Neutrophil (primary cell): ENCODE results near the gene ZBED4.
A peak's percentile ranks its signal among the peaks of the same experiment; 100 is the strongest.

Source experiments
- H3K27ac ChIP-seq: fragments of 200-600 bp; sonication (generic); 2 replicates; pipeline ENCODE4 v1.5.1; 2016; ENCODE audit warnings: mild to moderate bottlenecking, moderate library complexity
- H3K27me3 ChIP-seq: fragments of 200-600 bp; sonication (generic); 2 replicates; pipeline ENCODE4 v1.6.0; 2016; ENCODE audit warnings: mild to moderate bottlenecking
- H3K36me3 ChIP-seq: fragments of 200-600 bp; sonication (generic); 2 replicates; pipeline ENCODE4 v1.5.1; 2017
- H3K4me1 ChIP-seq, 2 experiments: fragments of 200-600 bp in 1 of 2; sonication (generic) in 1 of 2; 1 replicate in 1 of 2; 2 replicates in 1 of 2; pipeline versions ENCODE4 v1.5.1 to v1.6.1; 2013 to 2016; ENCODE audit warnings: low read depth in 1 of 2, low read length in 1 of 2, mild to moderate bottlenecking in 1 of 2, moderate library complexity in 1 of 2; ENCODE audit not compliant: control insufficient read depth in 1 of 2, insufficient read depth in 1 of 2
- H3K4me3 ChIP-seq, 2 experiments: fragments of 200-600 bp in 1 of 2; sonication (generic) in 1 of 2; 1 replicate in 1 of 2; 2 replicates in 1 of 2; pipeline ENCODE4 v1.5.1; 2013 to 2016; ENCODE audit warnings: low read depth in 1 of 2, low read length in 1 of 2, mild to moderate bottlenecking in 1 of 2, moderate library complexity in 1 of 2
- H3K9me3 ChIP-seq: fragments of 200-600 bp; sonication (generic); 2 replicates; pipeline ENCODE4 v1.5.1; 2016
- TF ChIP-seq, protein P1 (sequence below): fragments of 200-600 bp; sonication (generic); IDR thresholded peaks from 2 replicates; pipeline ENCODE4 v1.5.1; 2016; ENCODE audit warnings: antibody characterized with exemption

The ZBED4 gene

DNA sequence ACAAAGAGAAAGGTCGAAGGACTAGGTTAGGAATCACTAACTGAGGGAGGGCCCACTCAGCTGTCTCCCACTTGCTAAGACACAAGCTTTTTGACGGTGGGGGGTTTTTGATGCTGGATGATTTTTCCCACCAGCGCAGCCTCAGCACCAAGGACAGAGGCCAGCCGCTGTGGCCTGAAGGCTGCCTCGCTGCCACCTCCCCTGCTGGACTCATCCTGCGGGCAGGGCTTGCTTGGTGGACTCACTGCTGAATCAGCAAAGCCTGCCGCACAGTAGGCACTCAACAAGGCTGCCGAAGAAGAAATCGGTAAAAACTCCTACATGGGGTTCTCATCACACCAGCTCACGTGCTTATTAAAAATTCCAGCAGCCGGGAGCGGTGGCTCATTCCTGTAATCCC is 62.0 kb downstream of the ZBED4 start:
- H3K36me3 ChIP-seq: peaks cover 23% of the 10 kb centered on the region
- H3K4me3 ChIP-seq: no peak overlapping the region
- peaks cover 18 to 19% of the 10 kb centered on the region in 2 experiments for H3K4me1 ChIP-seq
- H3K27ac ChIP-seq: no peak overlapping the region
- TF ChIP-seq, protein P1, sequence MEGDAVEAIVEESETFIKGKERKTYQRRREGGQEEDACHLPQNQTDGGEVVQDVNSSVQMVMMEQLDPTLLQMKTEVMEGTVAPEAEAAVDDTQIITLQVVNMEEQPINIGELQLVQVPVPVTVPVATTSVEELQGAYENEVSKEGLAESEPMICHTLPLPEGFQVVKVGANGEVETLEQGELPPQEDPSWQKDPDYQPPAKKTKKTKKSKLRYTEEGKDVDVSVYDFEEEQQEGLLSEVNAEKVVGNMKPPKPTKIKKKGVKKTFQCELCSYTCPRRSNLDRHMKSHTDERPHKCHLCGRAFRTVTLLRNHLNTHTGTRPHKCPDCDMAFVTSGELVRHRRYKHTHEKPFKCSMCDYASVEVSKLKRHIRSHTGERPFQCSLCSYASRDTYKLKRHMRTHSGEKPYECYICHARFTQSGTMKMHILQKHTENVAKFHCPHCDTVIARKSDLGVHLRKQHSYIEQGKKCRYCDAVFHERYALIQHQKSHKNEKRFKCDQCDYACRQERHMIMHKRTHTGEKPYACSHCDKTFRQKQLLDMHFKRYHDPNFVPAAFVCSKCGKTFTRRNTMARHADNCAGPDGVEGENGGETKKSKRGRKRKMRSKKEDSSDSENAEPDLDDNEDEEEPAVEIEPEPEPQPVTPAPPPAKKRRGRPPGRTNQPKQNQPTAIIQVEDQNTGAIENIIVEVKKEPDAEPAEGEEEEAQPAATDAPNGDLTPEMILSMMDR: no peak
- no peaks in the 10 kb centered on the region for H3K9me3 ChIP-seq
- H3K27me3 ChIP-seq: no peaks in the 10 kb centered on the region

DNA sequence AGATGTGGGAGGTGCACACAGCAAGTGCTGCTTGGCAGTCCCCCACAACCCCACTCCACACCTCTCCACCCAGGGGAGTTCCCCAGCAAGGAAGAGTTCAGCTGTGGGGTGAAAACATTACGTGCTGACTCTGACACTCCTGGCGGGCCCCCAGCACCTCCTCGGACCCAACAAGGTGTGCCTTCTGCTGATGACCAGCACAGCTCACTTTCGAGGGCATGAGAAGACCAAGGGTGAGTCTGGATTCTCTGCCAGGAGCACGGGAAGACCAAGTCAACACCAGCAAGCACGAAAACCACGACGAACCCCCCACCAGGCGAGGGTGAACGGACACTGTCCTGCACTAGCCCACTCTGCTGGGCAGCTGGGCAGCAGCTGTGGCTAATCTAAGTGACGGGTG is 63.2 kb downstream of the ZBED4 start:
- Histone ChIP-seq H3K36me3 (peaks cover 23% of the 10 kb centered on the region), H3K27me3 (no peaks in the 10 kb centered on the region), H3K4me3 (no peak overlapping the region), H3K27ac (no peak overlapping the region), H3K4me1 (peaks cover 18 to 19% of the 10 kb centered on the region in 2 experiments), H3K9me3 (no peaks in the 10 kb centered on the region)
- TF ChIP-seq, protein P1: no peak

DNA sequence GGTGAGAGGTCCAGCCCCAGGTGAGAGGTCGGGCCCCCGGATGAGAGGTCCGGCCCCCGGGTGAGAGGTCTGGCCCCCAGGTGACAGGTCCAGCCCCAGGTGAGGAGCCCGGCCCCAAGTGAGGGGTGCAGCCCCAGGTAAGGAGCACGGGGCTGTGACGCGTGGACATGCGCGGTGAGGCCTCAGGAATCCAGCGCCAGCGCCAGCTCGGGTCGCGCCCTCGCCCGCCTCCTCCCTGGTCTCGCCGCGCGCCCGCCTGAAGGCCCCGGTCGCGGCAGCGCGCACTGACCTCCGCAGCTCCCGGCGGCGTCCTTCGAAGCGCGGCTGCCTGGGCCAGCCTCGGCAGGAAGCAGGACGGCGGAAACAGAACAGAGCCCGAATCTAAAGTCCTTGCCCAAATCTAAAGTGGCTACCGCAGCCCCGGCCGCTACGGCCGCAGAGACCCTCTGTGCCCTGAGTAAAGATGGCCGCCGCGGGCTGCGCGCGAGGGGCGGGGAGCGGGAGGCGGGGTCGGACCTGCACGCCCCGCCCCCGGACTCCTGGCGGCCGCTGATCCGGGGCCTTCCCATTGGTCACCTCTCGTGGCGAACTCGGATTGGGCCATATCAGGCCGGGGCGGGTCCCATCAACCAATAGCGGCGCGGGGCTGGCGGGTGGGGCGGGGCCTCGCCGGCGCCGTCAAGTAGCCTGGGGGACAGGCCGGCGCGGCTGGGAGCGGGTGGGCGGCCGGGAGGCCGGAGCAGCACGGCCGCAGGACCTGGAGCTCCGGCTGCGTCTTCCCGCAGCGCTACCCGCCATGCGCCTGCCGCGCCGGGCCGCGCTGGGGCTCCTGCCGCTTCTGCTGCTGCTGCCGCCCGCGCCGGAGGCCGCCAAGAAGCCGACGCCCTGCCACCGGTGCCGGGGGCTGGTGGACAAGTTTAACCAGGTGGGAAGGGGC is 64.6 kb downstream of the ZBED4 start, which contains the start of the genes ALG12 and CRELD2:
ALG12 (minus strand) TSS at position 465 of the 937 bp plus-strand sequence. CDS start 4,673 bp downstream, outside the sequence.
CRELD2 (plus strand) TSS at position 661 of the 937 bp plus-strand sequence; CDS start at position 797, 136 bp downstream.
- Histone ChIP-seq H3K9me3 (no peaks in the 10 kb centered on the region), H3K27ac (peak within 1 kb of the TSS; percentile 92), H3K4me3 (peak within 1 kb of the TSS; percentile 91 to 98), H3K27me3 (no peaks in the 10 kb centered on the region), H3K4me1 (peaks cover 18 to 19% of the 10 kb centered on the region in 2 experiments), H3K36me3 (peaks cover 10% of the 10 kb centered on the region)
- TF ChIP-seq, protein P1: peak; percentile 74

DNA sequence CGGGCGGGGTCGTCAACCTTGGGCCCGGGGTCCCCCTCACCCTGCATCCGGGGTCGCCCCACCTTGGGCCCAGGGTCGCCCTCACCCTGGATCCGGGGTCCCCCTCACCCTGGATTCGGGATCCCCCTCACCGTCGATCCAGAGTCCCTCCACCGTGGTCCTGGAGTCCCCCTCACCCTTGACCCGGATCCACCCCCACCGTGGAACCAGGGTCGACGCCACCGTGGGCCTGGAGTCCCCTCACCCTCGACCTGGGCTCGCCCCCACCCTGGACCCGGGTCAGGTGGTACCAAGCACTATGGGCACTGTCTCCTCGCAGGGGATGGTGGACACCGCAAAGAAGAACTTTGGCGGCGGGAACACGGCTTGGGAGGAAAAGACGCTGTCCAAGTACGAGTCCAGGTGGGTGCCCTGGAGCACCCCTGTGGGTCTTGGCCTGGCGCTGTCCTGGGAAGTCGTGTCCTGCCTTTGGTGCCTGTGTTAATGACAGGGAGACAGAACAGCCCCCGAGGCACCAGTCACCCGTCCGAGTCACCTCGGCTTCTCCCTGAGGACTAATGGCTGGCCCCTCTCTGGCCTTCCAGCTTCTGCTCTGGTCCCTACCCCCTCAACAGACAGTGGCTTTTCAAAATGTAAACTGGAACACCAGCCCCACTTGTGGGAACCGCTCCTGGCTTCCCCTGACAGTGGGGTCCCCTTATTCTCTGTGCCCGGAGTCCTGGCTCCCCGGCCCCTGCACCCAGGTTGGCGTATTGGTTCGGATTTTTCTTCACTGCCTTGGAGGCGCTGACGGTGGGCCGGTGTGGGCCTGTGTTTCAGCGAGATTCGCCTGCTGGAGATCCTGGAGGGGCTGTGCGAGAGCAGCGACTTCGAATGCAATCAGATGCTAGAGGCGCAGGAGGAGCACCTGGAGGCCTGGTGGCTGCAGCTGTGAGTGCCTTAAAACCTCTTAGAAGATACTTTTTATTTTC is 65.6 kb downstream of the ZBED4 start:
- Histone ChIP-seq H3K9me3 (no peaks in the 10 kb centered on the region), H3K36me3 (peaks cover 3% of the 10 kb centered on the region), H3K4me1 (peaks cover 18 to 19% of the 10 kb centered on the region in 2 experiments), H3K27me3 (no peaks in the 10 kb centered on the region), H3K4me3 (peak overlapping the region; percentile 91 to 98), H3K27ac (peak overlapping the region; percentile 92)
- TF ChIP-seq, protein P1: no peak

DNA sequence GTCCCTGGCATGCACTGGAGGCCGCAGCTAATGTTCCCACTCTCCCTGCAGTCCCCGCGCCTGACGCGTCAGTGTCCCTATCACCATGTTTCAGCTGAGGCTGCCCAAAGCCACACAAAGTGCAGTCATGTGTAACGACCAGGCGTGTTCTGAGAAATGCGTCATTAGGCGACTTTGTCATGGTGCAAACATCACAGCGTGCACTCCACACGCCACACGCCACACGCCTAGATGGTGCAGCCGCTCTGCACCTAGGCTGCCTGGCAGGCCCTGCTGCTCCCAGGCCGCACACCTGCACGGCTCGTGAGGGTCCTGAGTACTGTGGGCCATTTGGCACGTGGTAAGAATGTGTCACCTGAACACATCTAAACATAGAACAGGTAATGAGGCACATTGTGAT is 67.2 kb downstream of the ZBED4 start:
- no peaks in the 10 kb centered on the region for H3K9me3 ChIP-seq
- no peak overlapping the region for H3K4me3 ChIP-seq
- peaks cover 3% of the 10 kb centered on the region for H3K36me3 ChIP-seq
- H3K27me3 ChIP-seq: no peaks in the 10 kb centered on the region
- H3K4me1 ChIP-seq: peaks cover 26 to 27% of the 10 kb centered on the region in 2 experiments
- TF ChIP-seq, protein P1: no peak
- no peak overlapping the region for H3K27ac ChIP-seq
